LNCAP (cell line): ENCODE measurements around the gene SLC6A12.

Experiments
- CTCF ChIP-seq: fragments of 450-650 bp; IDR thresholded peaks from 2 replicates; pipeline ENCODE4 v1.5.1; 2017; ENCODE audit warnings: mild to moderate bottlenecking

SLC6A12 gene

GRCh38 chr12:233615-233968 lies 19.6 kb upstream of the SLC6A12 start:
- TF ChIP-seq CTCF, result no peak

- TF ChIP-seq CTCF, result no peak
Observed at GRCh38 chr12:232731-233614, 19.0 kb upstream of the SLC6A12 start.

- no peak for TF ChIP-seq CTCF
Observed at GRCh38 chr12:230925-231671, 17.1 kb upstream of the SLC6A12 start.

- TF ChIP-seq CTCF, result no peak
Observed at GRCh38 chr12:229441-230191, 15.7 kb upstream of the SLC6A12 start.

GRCh38 chr12:228846-229200 lies 14.9 kb upstream of the SLC6A12 start:
- no peak for TF ChIP-seq CTCF

GRCh38 chr12:227923-228845 lies 14.2 kb upstream of the SLC6A12 start:
- no peak for TF ChIP-seq CTCF
